HepG2 (cell line): ENCODE measurements around the gene FGD4. TPM values are rescaled to one million over a fixed set of nuclear protein-coding genes. Genes with fewer than 3 reads are reported as not detected.

Experiments used
- ATAC-seq: fragments of 200-7000 bp; cut with Tn5 transposase; 3 replicates; pipeline ENCODE4 v1.9.1; 2020; ENCODE audit warnings: mild to moderate bottlenecking, moderate library complexity
- BruUV-seq: library from RNA; stranded (reverse); fragments of 400-500 nt; replicated peaks from 2 replicates; lab custom pipeline; 2021; lab: Mats Ljungman, UMichigan
- CTCF ChIA-PET: fragments of 300-600 bp; formaldehyde crosslinking; extraction: SDS; loops from one replicate; lab custom pipeline; 2021; ENCODE audit warnings: low total read pairs, inconsistent platforms, low intra/inter-chr PET ratio; lab: Yijun Ruan, JAX
- POLR2A ChIA-PET: fragments of 350-600 bp; sonication (Branson Sonifier 250); formaldehyde crosslinking; loops from one replicate; lab custom pipeline; 2020; ENCODE audit warnings: antibody characterized with exemption, inconsistent platforms; lab: Yijun Ruan, JAX
- DNase-seq: peaks from one replicate; pipeline ENCODE4 v3.0.0-alpha.2; 2015; ENCODE audit warnings: low spot score
- FAIRE-seq: peaks from 3 replicates; lab custom pipeline; 2011; peaks lifted over from hg19 to GRCh38; lab: Jason Lieb, UNC
- H2AFZ ChIP-seq: one replicate; pipeline ENCODE4 v1.6.1; 2011; ENCODE audit warnings: low read length, inconsistent platforms
- H3K27ac ChIP-seq: fragments of 300-600 bp; 3 replicates; pipeline ENCODE4 v1.8.0; 2011; ENCODE audit warnings: mixed run types, mild to moderate bottlenecking, mixed read lengths, low read length, inconsistent platforms; ENCODE audit not compliant: insufficient read depth; ENCODE audit errors: extremely low read length
- H3K27me3 ChIP-seq, 2 experiments: fragments of 200-600 bp in 1 of 2; 2 replicates in 1 of 2; 3 replicates in 1 of 2; pipeline versions ENCODE4 v1.6.0 to v1.8.0; 2011; ENCODE audit warnings: low read length in 2 of 2, mild to moderate bottlenecking in 2 of 2, moderate library complexity in 2 of 2, inconsistent platforms in 1 of 2; ENCODE audit not compliant: insufficient read depth in 2 of 2, control insufficient read depth in 1 of 2
- H3K36me3 ChIP-seq, 2 experiments: fragments of 200-600 bp in 1 of 2; replicated peaks in 1 of 2; 2 replicates in 1 of 2; 3 replicates in 1 of 2; pipeline versions ENCODE4 v1.5.1 to v1.8.0; 2011; ENCODE audit warnings: low read length in 2 of 2, inconsistent platforms in 1 of 2; ENCODE audit not compliant: insufficient read depth in 2 of 2, control insufficient read depth in 1 of 2
- H3K4me1 ChIP-seq: 2 replicates; pipeline ENCODE4 v1.5.1; 2012; ENCODE audit warnings: low read length, inconsistent platforms; ENCODE audit not compliant: insufficient read depth
- H3K4me2 ChIP-seq: 2 replicates; pipeline ENCODE4 v1.6.0; 2011; ENCODE audit warnings: low read depth, low read length, inconsistent platforms
- H3K4me3 ChIP-seq, 3 experiments: fragments of 200-600 bp in 1 of 3; sonication (generic), shearing (Covaris generic) in 1 of 3; replicated peaks in 1 of 3; 2 replicates each; pipeline ENCODE4 v1.5.1; 2011 to 2016; ENCODE audit warnings: low read length in 3 of 3, inconsistent platforms in 2 of 3, low read depth in 2 of 3, mild to moderate bottlenecking in 2 of 3, control low read depth in 1 of 3, mixed read lengths in 1 of 3; ENCODE audit not compliant: insufficient read depth in 1 of 3
- H3K79me2 ChIP-seq: one replicate; pipeline ENCODE4 v1.6.1; 2011; ENCODE audit warnings: low read length, inconsistent platforms; ENCODE audit not compliant: insufficient read depth
- H3K9ac ChIP-seq: 2 replicates; pipeline ENCODE4 v1.6.0; 2011; ENCODE audit warnings: mild to moderate bottlenecking, low read depth, low read length, inconsistent platforms; ENCODE audit not compliant: insufficient read depth
- H3K9me3 ChIP-seq: 2 replicates; pipeline ENCODE4 v1.5.1; 2012; ENCODE audit warnings: mild to moderate bottlenecking, low read length
- H4K20me1 ChIP-seq: 2 replicates; pipeline ENCODE4 v1.6.0; 2011; ENCODE audit warnings: inconsistent platforms, mild to moderate bottlenecking, low read length, moderate library complexity; ENCODE audit not compliant: insufficient read depth
- ARNTL ChIP-seq: sonication (generic); formaldehyde crosslinking; IDR thresholded peaks from 2 replicates; pipeline ENCODE4 v1.4.0; 2020; ENCODE audit warnings: mild to moderate bottlenecking, missing genetic modification reagents
- LCORL ChIP-seq, 2 experiments: fragments of 450-650 bp in 1 of 2; sonication (generic) in 1 of 2; formaldehyde crosslinking in 1 of 2; IDR thresholded peaks; 2 replicates each; pipeline versions ENCODE4 v1.5.0 to v1.6.1; 2017 to 2020; ENCODE audit warnings: antibody characterized with exemption in 1 of 2, missing genetic modification reagents in 1 of 2
- MEIS1 ChIP-seq: sonication (generic); formaldehyde crosslinking; IDR thresholded peaks from 2 replicates; pipeline ENCODE4 v1.9.0; 2021; ENCODE audit warnings: mild to moderate bottlenecking, missing genetic modification reagents, moderate library complexity, borderline replicate concordance
- ZNF512B ChIP-seq: sonication (generic); formaldehyde crosslinking; IDR thresholded peaks from 2 replicates; pipeline ENCODE4 v1.5.1; 2020; ENCODE audit warnings: missing genetic modification reagents, mild to moderate bottlenecking, borderline replicate concordance
- ZNF549 ChIP-seq: sonication (generic); formaldehyde crosslinking; IDR thresholded peaks from 2 replicates; pipeline ENCODE4 v1.5.0; 2020; ENCODE audit warnings: missing genetic modification reagents
- ZNF720 ChIP-seq: sonication (generic); formaldehyde crosslinking; IDR thresholded peaks from 2 replicates; pipeline ENCODE4 v1.4.0; 2020; ENCODE audit warnings: missing genetic modification reagents
- WGBS: methylation state at CpG from one replicate; pipeline ENCODE4 v1.1.6; 2017; ENCODE audit warnings: low lambda C conversion rate; 5-methylcytosine and 5-hydroxymethylcytosine counted together
- in situ Hi-C: cut with HindIII; loops from 2 replicates; pipeline ENCODE4 v1.10.0; 2017; ENCODE audit warnings: low pct_unique_long_range_greater_than_20kb; ENCODE audit not compliant: extremely low pct_ligation_motif_present
- intact Hi-C: fragments of 100-400 bp; cut with micrococcal nuclease; formaldehyde crosslinking; loops from one replicate; pipeline ENCODE4 v1.10.0; 2022; ENCODE audit not compliant: unreplicated experiment
- polyA plus RNA-seq, 8 experiments: library from polyadenylated mRNA; depleted of rRNA in 3 of 8; stranded (reverse) in 7 of 8; unstranded in 1 of 8; fragments of >200 nt; fragmentation: Illumina TruSeq in 4 of 8; extraction: Trizol in 4 of 8; gene quantifications; 2 replicates each; pipeline versions ENCODE4 v1.2.1 to v1.2.3, GENCODE V29; 2011 to 2016; ENCODE audit warnings: low read depth in 4 of 8, missing spikeins in 1 of 8, mixed read lengths in 1 of 8; ENCODE audit not compliant: insufficient read depth in 1 of 8
- total RNA-seq, 5 experiments: library from RNA; depleted of rRNA; stranded (reverse); fragments of >200 nt; fragmentation: Illumina TruSeq; extraction: Trizol; gene quantifications; 2 replicates each; pipeline ENCODE4 v1.2.3, GENCODE V29; 2016; ENCODE audit warnings: low read depth in 1 of 5

FGD4 gene
- total and polyA plus RNA-seq, 2 of the 13 experiments (the other 11 are each of a cell fraction or from before 2014, with no cell fraction given) = 4.6 to 6.6 TPM

DNA sequence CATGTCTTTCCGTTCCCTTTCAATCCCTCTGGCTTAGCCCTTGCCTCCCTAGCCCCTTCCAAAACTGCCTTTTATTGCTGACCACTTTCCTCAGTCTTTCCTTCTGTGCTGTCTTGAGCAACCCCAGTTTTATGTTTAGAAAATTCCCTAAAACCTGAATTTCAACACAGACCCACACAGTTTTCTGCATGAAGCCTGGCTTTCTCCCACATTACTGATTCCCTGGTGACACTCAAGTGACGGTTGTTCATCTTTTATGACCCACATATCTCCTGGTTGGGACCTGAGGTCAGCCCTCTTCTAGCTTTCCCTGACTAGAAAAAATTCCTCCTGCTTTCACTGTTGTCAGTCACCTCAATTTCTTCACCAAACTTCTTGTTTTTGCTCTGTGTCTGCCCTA is 21.0 kb downstream of the FGD4 start:
- in situ Hi-C loops = no loop called here
- WGBS = 92% methylated on average over 2 of the region's 2 CpGs

More for the DNA sequence above, 21.0 kb downstream of the FGD4 start:
- intact Hi-C loops = no loop called here
- ATAC-seq (no peak), FAIRE-seq (no peak), DNase-seq (no peak)
- no peaks in the 10 kb centered on the region for H3K4me1 ChIP-seq
- POLR2A ChIA-PET = no interaction called here
- no peak overlapping the region for H3K4me2 ChIP-seq
- H3K4me3 ChIP-seq = no peak overlapping the region
- no peaks in the 10 kb centered on the region for H3K36me3 ChIP-seq
- H4K20me1 ChIP-seq = no peaks in the 10 kb centered on the region
- TF ChIP-seq ZNF720 (no peak), LCORL (IDR thresholded peaks at IDR 0.05) (no peak), LCORL (CRISPR knock-in tag; IDR thresholded peaks at IDR 0.05) (no peak), ARNTL (CRISPR knock-in tag) (no peak), ZNF549 (CRISPR knock-in tag) (no peak), ZNF512B (no peak), MEIS1 (no peak)
- H3K27me3 ChIP-seq = no peaks in the 10 kb centered on the region
- H3K9ac ChIP-seq = no peak overlapping the region
- H3K27ac ChIP-seq = no peak overlapping the region
- CTCF ChIA-PET = no interaction called here
- no peaks in the 10 kb centered on the region for H3K79me2 ChIP-seq
- H3K9me3 ChIP-seq = no peaks in the 10 kb centered on the region
- no TSS peak for BruUV-seq
- no peak overlapping the region for H2AFZ ChIP-seq
